Measurements from ENCODE around the gene THRAP3.
A peak's percentile ranks its signal among the peaks of the same experiment; 100 is the strongest.

THRAP3 gene

GRCh38 chr1:36328713-36329112 lies 104.5 kb downstream of the THRAP3 start:
- peak; percentile 63 to 68 (median 63) for DNase-seq

GRCh38 chr1:36329817-36330216 lies 105.6 kb downstream of the THRAP3 start:
- no peak for DNase-seq

- no peak for DNase-seq
Observed at GRCh38 chr1:36330940-36331339, 106.7 kb downstream of the THRAP3 start.

- DNase-seq: no peak
Observed at GRCh38 chr1:36337830-36338229, 113.6 kb downstream of the THRAP3 start.

- DNase-seq: no peak
Observed at GRCh38 chr1:36339215-36339614, 115.0 kb downstream of the THRAP3 start.

GRCh38 chr1:36339615-36340014 lies 115.4 kb downstream of the THRAP3 start:
- DNase-seq: no peak

GRCh38 chr1:36341626-36342320 lies 117.5 kb downstream of the THRAP3 start:
- no peak for DNase-seq

- peak; percentile 63 to 77 (median 71) for DNase-seq
Observed at GRCh38 chr1:36342426-36343185, 118.4 kb downstream of the THRAP3 start.

- DNase-seq: no peak
Observed at GRCh38 chr1:36343651-36344394, 119.6 kb downstream of the THRAP3 start.

- no peak for DNase-seq
Observed at GRCh38 chr1:36344395-36344680, 120.1 kb downstream of the THRAP3 start.

- DNase-seq: no peak
Observed at GRCh38 chr1:36345353-36345752, 121.1 kb downstream of the THRAP3 start.

- DNase-seq: no peak
Observed at GRCh38 chr1:36346741-36347370, 122.6 kb downstream of the THRAP3 start.

GRCh38 chr1:36349241-36349671 lies 125.0 kb downstream of the THRAP3 start:
- peak; percentile 34 to 42 (median 40) for DNase-seq

- no peak for DNase-seq
Observed at GRCh38 chr1:36349839-36350238, 125.6 kb downstream of the THRAP3 start.

GRCh38 chr1:36350659-36351226 lies 126.5 kb downstream of the THRAP3 start:
- peak; percentile 67 to 78 (median 70) for DNase-seq

- peak; percentile 73 to 84 (median 76) for DNase-seq
Observed at GRCh38 chr1:36351227-36351977, 127.2 kb downstream of the THRAP3 start.

GRCh38 chr1:36352125-36352909 lies 128.1 kb downstream of the THRAP3 start:
- no peak for DNase-seq

- no peak for DNase-seq
Observed at GRCh38 chr1:36352910-36353878, 129.0 kb downstream of the THRAP3 start.

- DNase-seq: no peak
Observed at GRCh38 chr1:36354486-36354885, 130.2 kb downstream of the THRAP3 start.
